Spleen (tissue), 11 donors: ENCODE results near the gene CXCL13. TPM values are rescaled to one million over a fixed set of nuclear protein-coding genes. Genes with fewer than 3 reads are reported as not detected.

ENCODE experiments used
- DNase-seq: peaks from one replicate; pipeline ENCODE4 v3.0.0-alpha.2; 2020
- H3K27ac ChIP-seq, 8 donors: fragments of 200-600 bp; sonication (generic) in 7 of 8; 1 replicate in 4 of 8; 2 replicates in 4 of 8; pipeline versions ENCODE4 v1.5.0 to v1.8.0; 2016 to 2021; ENCODE audit warnings: inconsistent platforms in 4 of 8, mild to moderate bottlenecking in 4 of 8, moderate library complexity in 1 of 8
- H3K27me3 ChIP-seq, 7 donors: fragments of 200-600 bp; sonication (generic) in 6 of 7; replicated peaks in 1 of 7; 1 replicate in 4 of 7; 2 replicates in 3 of 7; pipeline versions ENCODE4 v1.5.0 to v1.8.0; 2016 to 2021; ENCODE audit warnings: inconsistent platforms in 3 of 7, mild to moderate bottlenecking in 1 of 7
- H3K36me3 ChIP-seq, 6 donors: fragments of 200-600 bp; sonication (generic) in 5 of 6; 1 replicate in 4 of 6; 2 replicates in 2 of 6; pipeline versions ENCODE4 v1.5.0 to v1.8.0; 2016 to 2021; ENCODE audit warnings: inconsistent platforms in 2 of 6
- H3K4me1 ChIP-seq, 6 donors: fragments of 200-600 bp; sonication (generic) in 5 of 6; 1 replicate in 3 of 6; 2 replicates in 3 of 6; pipeline versions ENCODE4 v1.5.0 to v1.8.0; 2016 to 2021; ENCODE audit warnings: inconsistent platforms in 3 of 6
- H3K4me3 ChIP-seq, 8 donors: fragments of 200-600 bp; sonication (generic) in 7 of 8; 1 replicate in 4 of 8; 2 replicates in 4 of 8; pipeline versions ENCODE4 v1.5.0 to v1.8.0; 2016 to 2021; ENCODE audit warnings: inconsistent platforms in 4 of 8, mild to moderate bottlenecking in 4 of 8, moderate library complexity in 2 of 8
- H3K9me3 ChIP-seq, 8 donors: fragments of 200-600 bp; sonication (generic) in 7 of 8; 1 replicate in 4 of 8; 2 replicates in 4 of 8; pipeline versions ENCODE4 v1.5.0 to v1.8.0; 2016 to 2021; ENCODE audit warnings: inconsistent platforms in 4 of 8
- CTCF ChIP-seq, 11 experiments: fragments of 200-600 bp in 7 of 11; fragments of 450-650 bp in 4 of 11; sonication (generic) in 4 of 11; IDR thresholded peaks in 8 of 11; conservative IDR thresholded peaks in 3 of 11; 1 replicate in 7 of 11; 2 replicates in 4 of 11; pipeline versions ENCODE4 v1.4.0 to v1.8.0; 2016 to 2021; ENCODE audit warnings: antibody characterized with exemption in 11 of 11, inconsistent platforms in 4 of 11, mild to moderate bottlenecking in 1 of 11
- POLR2A ChIP-seq, 3 donors: fragments of 450-650 bp; IDR thresholded peaks; one replicate each; pipeline ENCODE4 v1.5.1; 2017; ENCODE audit warnings: antibody characterized with exemption in 3 of 3, mild to moderate bottlenecking in 1 of 3
- POLR2AphosphoS5 ChIP-seq, 3 donors: sonication (generic); formaldehyde crosslinking; IDR thresholded peaks; one replicate each; pipeline ENCODE4 v1.5.1; 2017; ENCODE audit warnings: antibody characterized with exemption in 3 of 3
- WGBS, 5 donors: extraction: QIAGEN DNeasy Blood & Tissue Kit in 3 of 5; methylation state at CpG; one replicate each; pipeline versions ENCODE4 v1.1.5 to v1.1.7; 2013 to 2018; 5-methylcytosine and 5-hydroxymethylcytosine counted together
- intact Hi-C: fragments of 100-400 bp; cut with DNase I; formaldehyde crosslinking; loops from one replicate; pipeline ENCODE4 v1.15.0; 2023; ENCODE audit warnings: low total_unique reads
- polyA plus RNA-seq, 3 donors: library from polyadenylated mRNA; stranded (reverse); fragments of 200-250 nt; gene quantifications; one replicate each; pipeline ENCODE4 v1.2.1, GENCODE V29; 2013
- total RNA-seq, 7 donors: library from RNA; depleted of rRNA in 3 of 7; stranded (reverse); fragments of >200 nt in 3 of 7; fragmentation: NEBNext Ultra II Directional in 4 of 7; extraction: Animal tissue kit (Norgen Biotek cat#: 25700) in 4 of 7; gene quantifications; one replicate each; pipeline versions ENCODE4 v1.1.0 to v1.2.1, GENCODE V29; 2016 to 2021
- donor health status: healthy with polysubstance abuse.
- donor health status: DM: no; HTN: no; CAD: no; lungs with moderate emphysema.
- donor health status: DM: no; HTN: no; CAD: no.
- donor health status: Bipolar disorder and iron deficiency.
- donor health status: healthy.
- donor health status: DM: no; HTN: no; CAD: no.
- donor health status: DM: yes; HTN: yes; CAD: no.

CXCL13 gene
- total and polyA plus RNA-seq, 10 donors: 95.5 to 1,297 (median 371) TPM

GRCh38 chr4:77631276-77631675, 25.7 kb downstream of the CXCL13 start:
- DNase-seq: no peak
- H3K4me1 ChIP-seq: no peaks in the 10 kb centered on the region
- H3K36me3 ChIP-seq: no peaks in the 10 kb centered on the region
- no peak overlapping the region for H3K4me3 ChIP-seq
- WGBS, 5 donors: 89 to 100% (median 100%) methylated on average over 1 of the region's 1 CpG
- no peak overlapping the region for H3K27ac ChIP-seq
- peaks cover 0 to under 1% (median 0%) of the 10 kb centered on the region in 8 donors for H3K9me3 ChIP-seq
- no peak for TF ChIP-seq POLR2AphosphoS5 (IDR thresholded peaks at IDR 0.05)
- TF ChIP-seq POLR2A (IDR thresholded peaks at IDR 0.05): no peak
- TF ChIP-seq CTCF (IDR thresholded peaks at IDR 0.05 in 8 of 11, conservative IDR thresholded peaks at IDR 0.05 in 3 of 11): no peak
- intact Hi-C loops: no loop called here
- H3K27me3 ChIP-seq: no peaks in the 10 kb centered on the region

GRCh38 chr4:77634132-77634785, 28.6 kb downstream of the CXCL13 start:
- Histone ChIP-seq H3K27ac (no peak overlapping the region), H3K36me3 (no peaks in the 10 kb centered on the region), H3K9me3 (peaks cover 0 to 8% (median 0%) of the 10 kb centered on the region in 8 donors), H3K27me3 (no peaks in the 10 kb centered on the region), H3K4me1 (no peaks in the 10 kb centered on the region), H3K4me3 (no peak overlapping the region)
- no peak for DNase-seq
- intact Hi-C loops: no loop called here
- WGBS, 5 donors: 76 to 85% (median 83%) methylated on average over 5 to 6 of the region's 6 CpGs
- TF ChIP-seq POLR2AphosphoS5 (IDR thresholded peaks at IDR 0.05): no peak
- TF ChIP-seq POLR2A (IDR thresholded peaks at IDR 0.05): no peak
- no peak for TF ChIP-seq CTCF (IDR thresholded peaks at IDR 0.05 in 8 of 11, conservative IDR thresholded peaks at IDR 0.05 in 3 of 11)

GRCh38 chr4:77635246-77635645, 29.6 kb downstream of the CXCL13 start:
- intact Hi-C loops: no loop called here

More at GRCh38 chr4:77635246-77635645, 29.6 kb downstream of the CXCL13 start:
- peaks cover 0 to 8% (median 0%) of the 10 kb centered on the region in 8 donors for H3K9me3 ChIP-seq
- H3K4me3 ChIP-seq: no peak overlapping the region
- no peak overlapping the region for H3K27ac ChIP-seq
- WGBS, 5 donors: 89 to 93% (median 92%) methylated on average over 7 of the region's 7 CpGs
- H3K4me1 ChIP-seq: no peaks in the 10 kb centered on the region
- no peak for DNase-seq
- H3K27me3 ChIP-seq: no peaks in the 10 kb centered on the region
- no peak for TF ChIP-seq POLR2A (IDR thresholded peaks at IDR 0.05)
- TF ChIP-seq POLR2AphosphoS5 (IDR thresholded peaks at IDR 0.05): no peak
- no peak for TF ChIP-seq CTCF (IDR thresholded peaks at IDR 0.05 in 8 of 11, conservative IDR thresholded peaks at IDR 0.05 in 3 of 11)
- H3K36me3 ChIP-seq: no peaks in the 10 kb centered on the region
